Tibial nerve (tissue), 4 donors: ENCODE data around the gene FALEC.

Experiments used
- CTCF ChIP-seq, 5 experiments: fragments of 200-600 bp in 3 of 5; fragments of 450-650 bp in 2 of 5; sonication (generic) in 3 of 5; IDR thresholded peaks; one replicate each; pipeline ENCODE4 v1.5.1; 2016 to 2019; ENCODE audit warnings: antibody characterized with exemption in 5 of 5, mild to moderate bottlenecking in 3 of 5, moderate library complexity in 2 of 5
- EP300 ChIP-seq, 2 donors: sonication (generic); formaldehyde crosslinking; IDR thresholded peaks; one replicate each; pipeline ENCODE4 v1.6.1; 2017; ENCODE audit warnings: antibody characterized with exemption in 2 of 2, mild to moderate bottlenecking in 1 of 2
- POLR2A ChIP-seq, 2 donors: fragments of 450-650 bp; IDR thresholded peaks; one replicate each; pipeline ENCODE4 v1.6.1; 2017; ENCODE audit warnings: antibody characterized with exemption in 2 of 2, mild to moderate bottlenecking in 2 of 2, moderate library complexity in 2 of 2

- TF ChIP-seq POLR2A (IDR thresholded peaks at IDR 0.05) (no peak), CTCF (IDR thresholded peaks at IDR 0.05) (no peak), EP300 (IDR thresholded peaks at IDR 0.05) (peak in 1 of 2 donors; percentile 23)
Observed at GRCh38 chr1:150574260-150575071, 58.9 kb downstream of the FALEC start.
